Hair follicle dermal papilla cell (primary cell): ENCODE results near the gene KIAA0513. TPM values are rescaled to one million over a fixed set of nuclear protein-coding genes. Genes with fewer than 3 reads are reported as not detected.

ENCODE experiments used
- total RNA-seq: library from RNA; depleted of rRNA; stranded (reverse); fragments of >200 nt; gene quantifications from 2 replicates; pipeline ENCODE4 v1.2.3, GENCODE V29; 2012

KIAA0513 gene, protein sequence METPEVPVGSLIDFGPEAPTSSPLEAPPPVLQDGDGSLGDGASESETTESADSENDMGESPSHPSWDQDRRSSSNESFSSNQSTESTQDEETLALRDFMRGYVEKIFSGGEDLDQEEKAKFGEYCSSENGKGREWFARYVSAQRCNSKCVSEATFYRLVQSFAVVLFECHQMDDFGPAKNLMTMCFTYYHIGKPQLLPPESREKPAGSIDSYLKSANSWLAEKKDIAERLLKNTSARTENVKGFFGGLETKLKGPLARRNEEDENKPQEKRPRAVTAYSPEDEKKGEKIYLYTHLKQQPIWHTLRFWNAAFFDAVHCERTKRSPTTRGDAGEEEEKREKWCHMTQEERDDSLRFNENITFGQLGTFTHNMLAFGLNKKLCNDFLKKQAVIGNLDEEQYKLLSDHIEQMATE
- total RNA-seq = 23.0 and 23.4 TPM in 2 replicates

DNA sequence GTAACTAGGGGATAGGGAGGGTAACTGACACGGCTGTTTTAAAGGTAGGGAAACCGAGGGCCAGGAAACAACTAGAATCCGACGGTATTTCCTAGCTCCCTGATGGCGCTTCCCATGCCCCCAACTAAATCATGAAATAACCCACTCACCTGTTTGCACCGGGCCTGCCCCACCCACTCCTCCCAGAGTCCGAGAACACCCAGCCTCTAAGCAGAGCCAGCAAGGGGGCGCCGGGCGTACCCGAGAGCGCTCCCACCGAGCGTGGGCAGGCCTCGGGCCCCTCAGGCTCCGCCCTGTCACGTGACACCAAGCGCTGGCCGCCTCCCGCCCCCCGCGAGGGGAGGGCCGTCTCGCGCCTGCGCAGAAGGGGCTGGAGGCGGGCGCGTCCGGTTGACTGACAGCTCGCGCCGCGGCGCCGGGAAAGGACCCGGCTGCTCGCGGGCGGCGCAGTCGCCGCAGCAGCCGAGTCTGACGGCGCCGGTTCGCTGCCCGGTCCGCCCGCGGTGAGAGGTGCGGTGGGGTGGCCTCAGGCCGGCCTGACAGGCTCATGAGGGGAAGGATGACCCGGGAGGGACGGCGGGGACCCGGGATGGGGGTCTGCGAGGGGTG lies at the start of gene KIAA0513:
Gene KIAA0513, plus strand, starts transcription at position 447 of the 609 bp plus-strand sequence. CDS start 39,277 bp downstream, outside the sequence.

DNA sequence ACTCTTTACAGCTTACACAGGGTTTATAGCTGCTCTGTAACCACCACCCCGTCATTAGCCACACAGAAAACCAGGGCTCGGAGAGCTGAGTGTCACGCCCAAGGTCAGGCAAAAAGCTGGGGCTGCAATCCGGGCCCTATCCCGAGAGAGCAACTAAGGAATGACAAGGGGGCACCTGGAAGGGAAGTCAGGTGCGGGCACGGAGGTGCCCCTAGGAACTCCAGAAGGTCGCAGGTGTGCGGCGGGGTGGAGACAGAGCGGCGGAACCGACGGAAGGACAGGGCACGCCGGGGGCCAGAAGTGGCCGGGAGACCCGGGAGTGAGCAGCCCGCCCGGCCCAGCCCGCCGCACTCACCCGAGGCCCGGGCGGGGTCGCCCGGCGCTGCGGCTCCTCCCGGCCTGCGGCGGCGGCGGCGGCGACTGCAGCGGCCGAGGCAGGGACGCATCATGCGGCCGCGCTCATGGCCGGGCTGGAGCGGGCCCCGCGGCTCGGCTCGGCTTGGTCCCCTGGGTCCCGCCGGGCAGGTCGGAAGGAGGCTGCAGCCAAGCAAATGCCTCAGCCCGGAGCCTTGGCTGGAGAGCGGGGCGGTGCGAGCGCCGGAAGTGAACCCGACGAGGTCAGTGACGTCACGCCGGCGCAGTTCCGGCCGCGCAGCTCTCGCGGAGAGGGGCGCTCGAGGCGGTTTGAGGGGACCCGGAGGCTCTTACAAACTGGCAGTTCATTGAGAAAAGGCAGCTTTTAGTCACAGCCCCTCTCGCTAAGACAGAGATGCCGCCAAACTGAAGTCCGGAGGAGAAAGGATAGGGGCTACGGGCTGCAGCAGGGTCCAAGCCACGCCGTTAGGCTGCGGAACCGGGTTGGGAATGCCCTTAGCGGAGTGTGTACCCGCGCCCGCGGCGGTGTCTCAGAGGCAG lies 16.4 kb upstream of the KIAA0513 start, which contains the start of gene ZDHHC7:
Gene ZDHHC7, minus strand, starts transcription at position 605 of the 915 bp plus-strand sequence. CDS start 20,917 bp downstream, outside the sequence.

DNA sequence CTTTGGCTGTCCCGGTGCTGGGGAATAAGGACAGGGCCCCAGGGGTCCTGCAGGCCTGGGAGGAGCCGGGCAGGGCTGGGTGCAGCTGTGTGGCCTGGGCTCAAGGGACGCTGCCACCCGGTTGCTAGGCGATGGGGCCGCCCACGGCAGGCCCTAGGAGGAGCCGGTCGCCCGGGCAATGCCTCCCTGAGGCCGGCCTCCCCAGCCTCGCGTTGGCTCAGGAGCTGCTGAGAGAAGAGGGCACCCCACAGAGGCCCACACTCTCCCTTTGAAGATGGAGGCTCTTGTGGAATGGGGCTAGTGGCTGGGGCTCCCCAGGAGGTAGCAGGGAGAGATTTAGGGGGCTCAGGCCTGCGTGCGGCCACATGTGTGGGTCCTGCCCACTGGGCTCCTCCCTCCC lies 84.8 kb downstream of the KIAA0513 start, which contains the start of gene CIBAR2:
Gene CIBAR2, minus strand, starts transcription at position 109 of the 400 bp plus-strand sequence. CDS start 120 bp downstream, outside the sequence.

Other genes starting within 250 kb of the KIAA0513 start
- gene CRISPLD2, start 207.8 kb upstream of the KIAA0513 start, total RNA-seq = 160 and 200 TPM in 2 replicates
- 116 and 126 TPM in 2 replicates for gene ZDHHC7, start 16.3 kb upstream of the KIAA0513 start, total RNA-seq
- not detected in 2 replicates for gene CIBAR2, start 84.7 kb downstream of the KIAA0513 start, total RNA-seq